PC-9 (cell line): ENCODE results near the gene BANP. TPM values are rescaled to one million over a fixed set of nuclear protein-coding genes. Genes with fewer than 3 reads are reported as not detected.

ENCODE experiments used
- BruUV-seq: library from RNA; stranded (reverse); fragments of 400-500 nt; replicated peaks from 2 replicates; lab custom pipeline; 2021; lab: Mats Ljungman, UMichigan
- CTCF ChIA-PET: fragments of 300-600 bp; sonication (Branson Sonifier 250); formaldehyde crosslinking; loops from one replicate; lab custom pipeline; 2022; ENCODE audit warnings: antibody characterized with exemption; lab: Charles Lee
- POLR2A ChIA-PET: fragments of 300-600 bp; sonication (Branson Sonifier 250); formaldehyde crosslinking; loops from one replicate; lab custom pipeline; 2022; ENCODE audit warnings: antibody characterized with exemption; ENCODE audit not compliant: unreplicated experiment; lab: Charles Lee
- DNase-seq, 2 experiments: peaks; one replicate each; pipeline versions ENCODE4 v3.0.0 to v3.0.0-alpha.2; 2015 to 2022; ENCODE audit warnings: mixed read lengths in 1 of 2
- H2AFZ ChIP-seq: fragments of 200-600 bp; sonication (generic); 2 replicates; pipeline ENCODE4 v1.8.1; 2017; ENCODE audit warnings: antibody characterized with exemption
- H3F3A ChIP-seq: fragments of 200-600 bp; sonication (generic); 2 replicates; pipeline ENCODE4 v1.8.1; 2017; ENCODE audit warnings: antibody characterized with exemption, mild to moderate bottlenecking, low read depth; ENCODE audit not compliant: insufficient read depth
- H3K27ac ChIP-seq: fragments of 200-600 bp; sonication (generic); 2 replicates; pipeline ENCODE4 v1.6.1; 2016; ENCODE audit warnings: mixed run types
- H3K27me3 ChIP-seq: fragments of 200-600 bp; sonication (generic); 2 replicates; pipeline ENCODE4 v1.6.1; 2016; ENCODE audit warnings: low read depth, mixed run types; ENCODE audit not compliant: insufficient read depth
- H3K36me3 ChIP-seq: fragments of 200-600 bp; sonication (generic); 2 replicates; pipeline ENCODE4 v1.6.1; 2016; ENCODE audit warnings: low read depth, mixed run types
- H3K4me1 ChIP-seq: fragments of 200-600 bp; sonication (generic); replicated peaks from 2 replicates; pipeline ENCODE4 v1.6.1; 2016; ENCODE audit warnings: mixed run types; ENCODE audit not compliant: insufficient read depth
- H3K4me2 ChIP-seq: fragments of 200-600 bp; sonication (generic); 2 replicates; pipeline ENCODE4 v1.6.1; 2017; ENCODE audit warnings: mixed run types
- H3K4me3 ChIP-seq: fragments of 200-600 bp; sonication (generic); 2 replicates; pipeline ENCODE4 v1.6.1; 2016; ENCODE audit warnings: mixed run types
- H3K79me2 ChIP-seq: fragments of 200-600 bp; sonication (generic); 2 replicates; pipeline ENCODE4 v1.6.1; 2017; ENCODE audit warnings: low read depth, mixed run types
- H3K9me2 ChIP-seq: fragments of 200-600 bp; sonication (generic); 2 replicates; pipeline ENCODE4 v1.8.1; 2017; ENCODE audit warnings: mild to moderate bottlenecking; ENCODE audit not compliant: insufficient read depth
- H3K9me3 ChIP-seq: fragments of 200-600 bp; sonication (generic); 2 replicates; pipeline ENCODE4 v1.8.1; 2016; ENCODE audit warnings: low read depth; ENCODE audit not compliant: insufficient read depth
- H4K20me1 ChIP-seq: fragments of 200-600 bp; sonication (generic); 2 replicates; pipeline ENCODE4 v1.8.1; 2017; ENCODE audit not compliant: insufficient read depth
- EZH2 ChIP-seq: fragments of 200-600 bp; sonication (generic); IDR thresholded peaks from 2 replicates; pipeline ENCODE4 v1.8.0; 2017; ENCODE audit warnings: antibody characterized with exemption, low read depth
- intact Hi-C: fragments of 100-400 bp; cut with micrococcal nuclease; formaldehyde crosslinking; loops from one replicate; pipeline ENCODE4 v1.10.0; 2022; ENCODE audit not compliant: unreplicated experiment
- total RNA-seq: library from RNA; stranded (reverse); gene quantifications from 2 replicates; pipeline ENCODE4 v1.2.3, GENCODE V29; 2021
- TF ChIP-seq, protein P1 (sequence below): fragments of 200-600 bp; sonication (generic); conservative IDR thresholded peaks from 2 replicates; pipeline ENCODE4 v1.6.1; 2017; ENCODE audit warnings: mixed run types, antibody characterized with exemption, mild to moderate bottlenecking, moderate library complexity

Gene BANP
- total RNA-seq, 1 experiment from 2014 or later, result 73.2 TPM

DNA sequence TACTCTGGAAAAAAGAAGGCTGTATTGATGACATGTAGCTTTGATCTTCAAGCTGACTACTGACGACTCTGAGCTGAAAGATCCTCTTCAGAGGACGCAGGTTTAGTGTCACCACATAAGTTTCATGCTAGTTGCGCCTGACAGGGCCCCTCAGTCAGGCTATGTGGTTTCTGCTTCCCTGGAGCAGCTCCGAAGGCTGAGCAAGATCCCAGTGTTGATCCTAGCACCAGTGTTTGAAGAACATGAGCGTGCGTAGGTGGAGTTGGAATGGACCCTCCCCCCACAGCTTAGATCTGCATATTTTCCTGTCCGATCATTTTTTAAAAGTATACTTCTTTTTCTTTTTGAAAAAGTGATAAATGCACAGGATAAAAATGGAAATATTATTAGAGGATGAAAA lies 17.3 kb downstream of the BANP start:
- POLR2A ChIA-PET, result no interaction called here

DNA sequence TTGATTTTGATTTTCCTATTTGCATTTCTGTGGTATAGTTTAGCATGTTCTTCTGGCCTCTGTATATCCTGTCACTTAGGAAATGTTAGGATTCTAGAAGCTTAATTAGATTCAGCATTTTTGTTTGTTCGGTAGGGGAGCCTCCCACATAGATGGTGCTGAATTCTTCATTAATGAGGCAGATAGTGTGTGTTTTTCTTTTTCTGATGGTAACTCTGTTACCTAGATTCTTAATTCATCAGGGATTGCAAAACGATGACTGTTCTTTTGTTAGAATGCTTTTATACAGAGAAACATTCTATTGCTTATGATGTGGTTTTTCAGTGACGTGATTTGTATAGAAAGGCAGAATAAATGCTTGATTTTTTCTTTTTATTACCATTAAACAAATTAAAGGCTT lies 19.0 kb downstream of the BANP start:
- H3K27ac ChIP-seq, result no peak overlapping the region
- no peaks in the 10 kb centered on the region for H3K27me3 ChIP-seq
- ChIA-PET CTCF (no interaction called here), POLR2A (no interaction called here)
- no peak overlapping the region for H3K4me3 ChIP-seq
- BruUV-seq, result no TSS peak
- intact Hi-C loops, result no loop called here
- peaks cover 47% of the 10 kb centered on the region for H3K79me2 ChIP-seq
- no peaks in the 10 kb centered on the region for H3K9me2 ChIP-seq
- H3F3A ChIP-seq, result no peaks in the 10 kb centered on the region; the same call in 1 of the 2 replicates
- TF ChIP-seq EZH2, result no peak
- TF ChIP-seq, protein P1, sequence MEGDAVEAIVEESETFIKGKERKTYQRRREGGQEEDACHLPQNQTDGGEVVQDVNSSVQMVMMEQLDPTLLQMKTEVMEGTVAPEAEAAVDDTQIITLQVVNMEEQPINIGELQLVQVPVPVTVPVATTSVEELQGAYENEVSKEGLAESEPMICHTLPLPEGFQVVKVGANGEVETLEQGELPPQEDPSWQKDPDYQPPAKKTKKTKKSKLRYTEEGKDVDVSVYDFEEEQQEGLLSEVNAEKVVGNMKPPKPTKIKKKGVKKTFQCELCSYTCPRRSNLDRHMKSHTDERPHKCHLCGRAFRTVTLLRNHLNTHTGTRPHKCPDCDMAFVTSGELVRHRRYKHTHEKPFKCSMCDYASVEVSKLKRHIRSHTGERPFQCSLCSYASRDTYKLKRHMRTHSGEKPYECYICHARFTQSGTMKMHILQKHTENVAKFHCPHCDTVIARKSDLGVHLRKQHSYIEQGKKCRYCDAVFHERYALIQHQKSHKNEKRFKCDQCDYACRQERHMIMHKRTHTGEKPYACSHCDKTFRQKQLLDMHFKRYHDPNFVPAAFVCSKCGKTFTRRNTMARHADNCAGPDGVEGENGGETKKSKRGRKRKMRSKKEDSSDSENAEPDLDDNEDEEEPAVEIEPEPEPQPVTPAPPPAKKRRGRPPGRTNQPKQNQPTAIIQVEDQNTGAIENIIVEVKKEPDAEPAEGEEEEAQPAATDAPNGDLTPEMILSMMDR, result no peak
- no peak overlapping the region for H2AFZ ChIP-seq
- no peak overlapping the region for H3K4me2 ChIP-seq
- 0 out of 2 replicates have a peak, but pooled peaks cover 7% of the 10 kb centered on the region for H3K36me3 ChIP-seq
- peaks cover 4% of the 10 kb centered on the region; the same call in 1 of the 2 replicates for H3K9me3 ChIP-seq
- no peaks in the 10 kb centered on the region for H3K4me1 ChIP-seq
- no peak for DNase-seq
- H4K20me1 ChIP-seq, result no peaks in the 10 kb centered on the region

More for the DNA sequence above, 17.3 kb downstream of the BANP start:
- no peak overlapping the region for H3K4me3 ChIP-seq
- no peaks in the 10 kb centered on the region for H3K27me3 ChIP-seq
- peaks cover 4% of the 10 kb centered on the region; the same call in 1 of the 2 replicates for H3K9me3 ChIP-seq
- intact Hi-C loops, result no loop called here
- no peak for DNase-seq
- no peak overlapping the region for H3K27ac ChIP-seq
- no peaks in the 10 kb centered on the region for H3K4me1 ChIP-seq
- CTCF ChIA-PET, result no interaction called here
- H3K36me3 ChIP-seq, result 0 out of 2 replicates have a peak, but pooled peaks cover 7% of the 10 kb centered on the region
- no peak overlapping the region for H2AFZ ChIP-seq
- H3K79me2 ChIP-seq, result peaks cover 58% of the 10 kb centered on the region
- H3K9me2 ChIP-seq, result no peaks in the 10 kb centered on the region
- TF ChIP-seq, protein P1, result no peak
- TF ChIP-seq EZH2, result no peak
- H3F3A ChIP-seq, result no peaks in the 10 kb centered on the region
- no peaks in the 10 kb centered on the region for H4K20me1 ChIP-seq
- BruUV-seq, result no TSS peak
- H3K4me2 ChIP-seq, result no peak overlapping the region

DNA sequence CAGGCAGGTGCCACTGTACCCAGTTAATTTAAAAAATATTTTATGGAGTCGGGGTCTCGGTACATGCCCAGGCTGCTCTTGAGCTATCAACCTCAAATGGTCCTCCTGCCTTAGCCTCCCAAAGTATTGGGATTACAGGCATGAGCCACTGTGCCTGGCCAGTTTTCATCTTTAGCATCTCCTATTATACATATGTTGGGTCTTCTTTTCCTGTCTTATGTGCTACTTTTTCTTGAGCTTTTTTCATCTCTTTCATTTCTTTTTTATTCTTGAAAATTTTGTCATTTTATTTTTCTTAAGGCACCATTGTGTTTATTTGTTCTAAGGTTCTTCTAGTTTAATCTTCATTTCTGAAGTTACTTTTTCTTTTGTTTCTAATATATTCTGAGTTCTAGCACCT lies 20.7 kb downstream of the BANP start:
- Histone ChIP-seq H4K20me1 (no peaks in the 10 kb centered on the region), H3K79me2 (peaks cover 41% of the 10 kb centered on the region; the same call in 1 of the 2 replicates), H2AFZ (no peak overlapping the region), H3K27me3 (no peaks in the 10 kb centered on the region), H3K4me3 (no peak overlapping the region), H3K9me2 (no peaks in the 10 kb centered on the region), H3K4me2 (no peak overlapping the region), H3K9me3 (peaks cover 4% of the 10 kb centered on the region; the same call in 1 of the 2 replicates), H3K4me1 (no peaks in the 10 kb centered on the region), H3F3A (no peaks in the 10 kb centered on the region; the same call in 1 of the 2 replicates), H3K36me3 (0 out of 2 replicates have a peak, but pooled peaks cover 7% of the 10 kb centered on the region), H3K27ac (no peak overlapping the region)
- TF ChIP-seq EZH2, result no peak
- TF ChIP-seq, protein P1, result no peak
- BruUV-seq, result no TSS peak
- ChIA-PET POLR2A (no interaction called here), CTCF (interaction anchor here (0.7 kb wide), 1 partner anchor 16 kb away, joined by 5 read pairs; no protein-coding TSS in a partner anchor)
- intact Hi-C loops, result no loop called here
- no peak for DNase-seq
